Measurements from ENCODE around the gene ZNF846.
A peak's percentile ranks its signal among the peaks of the same experiment; 100 is the strongest.
"Not testable (repeated sequence)": the region's sequence is repeated elsewhere in the genome, so short reads cannot be mapped to it uniquely, and the experiment has no call there.

Gene ZNF846

GRCh38 chr19:9785367-9786331, 17.1 kb upstream of the ZNF846 start:
- no peaks in the 10 kb centered on the region for H3F3A ChIP-seq (ENCODE audit: control insufficient read depth, insufficient read depth)
- peak overlapping the region; percentile 67 for H3K27ac ChIP-seq (ENCODE audit: low read depth, low read length)
- no peaks in the 10 kb centered on the region for H3K27me3 ChIP-seq (ENCODE audit: control insufficient read depth, low read length)
- H3K36me3 ChIP-seq (ENCODE audit: control insufficient read depth, low read length), result no peaks in the 10 kb centered on the region
- no peaks in the 10 kb centered on the region for H4K20me1 ChIP-seq (ENCODE audit: control insufficient read depth, insufficient read depth, low read depth, low read length)
- peak overlapping the region; percentile 83 for H3K4me2 ChIP-seq (ENCODE audit: low read length)
- H3K9me3 ChIP-seq (ENCODE audit: control insufficient read depth, insufficient read depth, low read length), result no peaks in the 10 kb centered on the region
- H3K4me3 ChIP-seq (ENCODE audit: low read length), result peak overlapping the region; percentile 84
- H3K4me1 ChIP-seq (ENCODE audit: control insufficient read depth, low read length), result peaks cover 11% of the 10 kb centered on the region
- H3K9me2 ChIP-seq (replicated peaks; ENCODE audit: control insufficient read depth, low read length), result no peaks in the 10 kb centered on the region
- no peak for TF ChIP-seq CTCF (IDR thresholded peaks at IDR 0.05; ENCODE audit: low read depth, low read length, poor library complexity, severe bottlenecking)
- TF ChIP-seq EZH2phosphoT487 (IDR thresholded peaks at IDR 0.05; ENCODE audit: borderline replicate concordance, low read length), result no peak
- no peaks in the 10 kb centered on the region for H3K79me2 ChIP-seq (ENCODE audit: control insufficient read depth, low read length)

- not testable (repeated sequence) for H3K79me2 ChIP-seq (ENCODE audit: control insufficient read depth, low read length); H3K9me3 ChIP-seq (ENCODE audit: control insufficient read depth, insufficient read depth, low read length); H3K4me3 ChIP-seq (ENCODE audit: low read length); H3K36me3 ChIP-seq (ENCODE audit: control insufficient read depth, low read length); H3K9me2 ChIP-seq (replicated peaks; ENCODE audit: control insufficient read depth, low read length); H3K27me3 ChIP-seq (ENCODE audit: control insufficient read depth, low read length); H3F3A ChIP-seq (ENCODE audit: control insufficient read depth, insufficient read depth); H3K27ac ChIP-seq (ENCODE audit: low read depth, low read length); H3K4me2 ChIP-seq (ENCODE audit: low read length); H4K20me1 ChIP-seq (ENCODE audit: control insufficient read depth, insufficient read depth, low read depth, low read length)
- peaks cover 11% of the 10 kb centered on the region for H3K4me1 ChIP-seq (ENCODE audit: control insufficient read depth, low read length)
Measured at GRCh38 chr19:9784163-9784496, 15.6 kb upstream of the ZNF846 start.

GRCh38 chr19:9782338-9782737, 13.8 kb upstream of the ZNF846 start:
- Histone ChIP-seq H3K27ac (ENCODE audit: low read depth, low read length) (no peak overlapping the region), H4K20me1 (ENCODE audit: control insufficient read depth, insufficient read depth, low read depth, low read length) (no peaks in the 10 kb centered on the region), H3K36me3 (ENCODE audit: control insufficient read depth, low read length) (no peaks in the 10 kb centered on the region), H3K9me2 (replicated peaks; ENCODE audit: control insufficient read depth, low read length) (no peaks in the 10 kb centered on the region), H3F3A (ENCODE audit: control insufficient read depth, insufficient read depth) (no peaks in the 10 kb centered on the region), H3K4me1 (ENCODE audit: control insufficient read depth, low read length) (peaks cover 11% of the 10 kb centered on the region), H3K27me3 (ENCODE audit: control insufficient read depth, low read length) (no peaks in the 10 kb centered on the region), H3K4me2 (ENCODE audit: low read length) (no peak overlapping the region), H3K79me2 (ENCODE audit: control insufficient read depth, low read length) (no peaks in the 10 kb centered on the region), H3K9me3 (ENCODE audit: control insufficient read depth, insufficient read depth, low read length) (no peaks in the 10 kb centered on the region), H3K4me3 (ENCODE audit: low read length) (no peak overlapping the region)
- TF ChIP-seq CTCF (IDR thresholded peaks at IDR 0.05; ENCODE audit: low read depth, low read length, poor library complexity, severe bottlenecking) (no peak), EZH2phosphoT487 (IDR thresholded peaks at IDR 0.05; ENCODE audit: borderline replicate concordance, low read length) (no peak)
